ENCODE measurements around the gene UBL5.
A peak's percentile ranks its signal among the peaks of the same experiment; 100 is the strongest.
"Not testable (repeated sequence)": the region's sequence is repeated elsewhere in the genome, so short reads cannot be mapped to it uniquely, and the experiment has no call there.

The UBL5 gene

DNA sequence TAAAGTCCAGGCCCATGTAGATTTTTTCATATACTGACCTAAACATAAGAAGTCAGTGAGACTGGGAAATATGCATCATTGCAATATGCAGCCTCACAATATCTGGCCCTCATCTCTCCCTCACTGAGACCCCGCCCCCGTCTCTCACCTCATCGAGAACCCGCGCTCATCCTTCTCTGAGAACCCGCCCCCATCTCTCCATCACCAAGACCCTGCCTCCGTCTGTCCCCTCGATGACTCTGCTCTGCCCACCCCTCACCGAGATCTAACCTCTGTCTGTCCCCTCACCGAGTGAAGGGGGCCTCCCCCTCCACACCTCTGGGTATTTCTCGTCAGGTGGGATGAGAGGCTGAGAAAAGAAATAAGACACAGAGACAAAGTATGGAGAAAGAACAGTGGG is 38.7 kb upstream of the UBL5 start:
- TF ChIP-seq CTCF (IDR thresholded peaks at IDR 0.05; ENCODE audit: low read depth, low read length): no peak
- no peak for TF ChIP-seq MYC (IDR thresholded peaks at IDR 0.05; ENCODE audit: low read depth, low read length)
- TF ChIP-seq POLR2A (IDR thresholded peaks at IDR 0.05; ENCODE audit: extremely low read depth, insufficient read length): no peak
- TF ChIP-seq MAX (IDR thresholded peaks at IDR 0.05; ENCODE audit: low read depth, low read length): no peak
- H3K4me3 ChIP-seq (ENCODE audit: low read depth, low read length): no peak overlapping the region
- DNase-seq (ENCODE audit: low read depth): no peak

DNA sequence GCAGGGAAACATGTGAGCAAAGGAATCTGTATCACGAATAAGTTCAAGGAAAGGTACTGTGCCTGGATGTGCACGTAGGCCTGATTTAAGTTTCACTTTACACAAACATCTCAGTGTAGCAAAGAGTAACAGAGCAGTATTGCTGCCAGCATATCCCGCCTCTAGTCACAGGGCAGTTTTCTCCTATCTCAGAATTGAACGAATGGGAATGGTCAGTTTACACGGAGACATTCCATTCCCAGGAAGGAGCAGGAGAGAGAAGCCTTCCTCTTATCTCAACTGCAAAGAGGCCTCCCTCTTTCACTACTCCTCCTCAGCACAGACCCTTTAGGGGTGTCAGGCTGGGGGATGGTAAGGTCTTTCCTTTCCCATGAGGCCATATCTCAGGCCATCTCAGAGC is 38.1 kb upstream of the UBL5 start:
- not testable (repeated sequence) for H3K4me3 ChIP-seq (ENCODE audit: low read depth, low read length); DNase-seq (ENCODE audit: low read depth)

GRCh38 chr19:9791073-9791367 is 36.7 kb upstream of the UBL5 start:
- peak overlapping the region; percentile 49 for H3K4me3 ChIP-seq (ENCODE audit: low read depth, low read length)
- not testable (repeated sequence) for DNase-seq (ENCODE audit: low read depth)

DNA sequence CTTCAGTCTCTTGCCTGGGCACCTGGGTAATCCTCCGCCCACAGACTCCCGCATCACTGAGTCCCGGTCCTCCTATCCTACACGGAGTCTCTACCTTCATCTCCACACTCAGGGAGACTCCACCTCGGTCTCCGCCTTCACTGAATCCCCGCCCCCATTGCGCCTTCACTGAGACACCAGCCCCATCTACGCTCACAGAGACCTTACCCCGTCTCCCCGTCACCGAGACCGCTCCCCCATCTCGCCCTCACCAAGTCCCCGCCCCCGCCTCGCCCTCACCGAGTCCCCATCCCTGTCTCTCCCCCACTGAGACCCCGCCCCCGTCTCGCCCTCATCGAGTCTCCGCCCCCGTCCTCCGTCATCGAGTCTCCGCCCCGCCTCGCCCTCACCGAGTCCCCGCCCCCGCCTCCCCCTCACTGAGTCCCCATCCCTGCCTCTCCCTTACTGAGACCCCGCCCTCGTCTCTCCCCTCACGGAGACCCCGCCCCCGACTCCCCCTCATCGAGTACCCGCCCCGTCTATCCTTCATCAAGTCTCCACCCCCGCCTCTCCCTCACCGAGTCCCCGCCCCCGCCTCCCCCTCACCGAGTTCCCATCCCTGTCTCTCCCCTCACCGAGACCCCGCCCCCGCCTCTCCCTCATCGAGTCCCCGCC is 36.0 kb upstream of the UBL5 start:
- TF ChIP-seq CTCF (IDR thresholded peaks at IDR 0.05; ENCODE audit: low read depth, low read length) (no peak), POLR2A (IDR thresholded peaks at IDR 0.05; ENCODE audit: extremely low read depth, insufficient read length) (no peak), MYC (IDR thresholded peaks at IDR 0.05; ENCODE audit: low read depth, low read length) (no peak), MAX (IDR thresholded peaks at IDR 0.05; ENCODE audit: low read depth, low read length) (no peak)
- H3K4me3 ChIP-seq (ENCODE audit: low read depth, low read length): peak overlapping the region; percentile 61
- peak; percentile 98 for DNase-seq (ENCODE audit: low read depth)

DNA sequence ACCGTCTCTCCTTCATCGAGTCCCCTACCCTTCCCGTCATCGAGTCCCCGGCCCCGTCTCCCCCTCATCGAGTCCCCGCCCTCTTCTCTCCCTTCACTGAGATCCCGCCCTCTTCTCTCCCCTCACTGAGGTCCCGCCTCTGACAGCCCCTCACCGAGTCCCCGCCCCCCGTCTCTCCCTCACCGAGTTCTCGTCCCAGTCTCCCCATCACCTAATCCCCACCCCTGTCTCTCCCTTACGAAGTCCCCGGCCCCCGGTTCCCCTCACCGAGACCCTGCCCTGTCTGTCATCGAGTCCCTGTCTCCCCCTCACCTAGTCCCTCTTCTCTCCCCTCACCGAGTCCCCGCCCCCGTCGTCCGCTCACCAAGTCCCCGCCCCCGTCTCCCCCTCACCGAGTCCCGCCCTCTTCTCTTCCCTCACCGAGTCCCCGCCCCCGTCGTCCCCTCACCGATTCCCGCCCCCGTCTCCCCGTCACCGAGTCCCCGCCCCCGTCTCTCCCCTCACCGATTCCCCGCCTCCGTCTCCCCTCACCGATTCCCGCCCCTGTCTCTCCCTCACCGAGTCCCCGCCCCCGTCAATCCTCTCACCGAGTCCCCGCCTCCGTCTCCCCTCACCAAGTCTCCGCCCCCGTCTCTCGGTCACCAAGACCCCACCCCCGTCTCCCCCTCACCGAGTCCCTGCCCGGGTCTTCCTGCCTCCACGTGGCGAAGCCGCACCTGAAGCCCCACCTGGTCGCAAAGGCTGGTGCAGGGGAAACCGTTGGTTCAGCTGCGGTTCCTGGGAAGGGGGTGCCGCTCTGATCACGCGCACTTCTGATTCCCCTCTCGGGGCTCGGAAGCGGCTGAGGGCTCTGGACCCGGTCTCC is 35.3 kb upstream of the UBL5 start:
- peak overlapping the region; percentile 61 for H3K4me3 ChIP-seq (ENCODE audit: low read depth, low read length)
- TF ChIP-seq MYC (IDR thresholded peaks at IDR 0.05; ENCODE audit: low read depth, low read length): no peak
- TF ChIP-seq MAX (IDR thresholded peaks at IDR 0.05; ENCODE audit: low read depth, low read length): no peak
- TF ChIP-seq POLR2A (IDR thresholded peaks at IDR 0.05; ENCODE audit: extremely low read depth, insufficient read length): no peak
- no peak for TF ChIP-seq CTCF (IDR thresholded peaks at IDR 0.05; ENCODE audit: low read depth, low read length)
- peak; percentile 99 for DNase-seq (ENCODE audit: low read depth)

GRCh38 chr19:9793071-9793591 is 34.6 kb upstream of the UBL5 start:
- peak overlapping the region; percentile 60 for H3K4me3 ChIP-seq (ENCODE audit: low read depth, low read length)
- TF ChIP-seq POLR2A (IDR thresholded peaks at IDR 0.05; ENCODE audit: extremely low read depth, insufficient read length) (no peak), CTCF (IDR thresholded peaks at IDR 0.05; ENCODE audit: low read depth, low read length) (no peak), MAX (IDR thresholded peaks at IDR 0.05; ENCODE audit: low read depth, low read length) (no peak), MYC (IDR thresholded peaks at IDR 0.05; ENCODE audit: low read depth, low read length) (no peak)
- peak; percentile 78 for DNase-seq (ENCODE audit: low read depth)
